GM18870 (cell line): ENCODE data around the gene PTCH2.
A peak's percentile ranks its signal among the peaks of the same experiment; 100 is the strongest.

ENCODE experiments used
- ATAC-seq: cut with Tn5 transposase; IDR thresholded peaks from one replicate; pipeline ENCODE4 v1.9.1; 2021; ENCODE audit warnings: moderate library complexity; ENCODE audit not compliant: unreplicated experiment

Gene PTCH2

DNA sequence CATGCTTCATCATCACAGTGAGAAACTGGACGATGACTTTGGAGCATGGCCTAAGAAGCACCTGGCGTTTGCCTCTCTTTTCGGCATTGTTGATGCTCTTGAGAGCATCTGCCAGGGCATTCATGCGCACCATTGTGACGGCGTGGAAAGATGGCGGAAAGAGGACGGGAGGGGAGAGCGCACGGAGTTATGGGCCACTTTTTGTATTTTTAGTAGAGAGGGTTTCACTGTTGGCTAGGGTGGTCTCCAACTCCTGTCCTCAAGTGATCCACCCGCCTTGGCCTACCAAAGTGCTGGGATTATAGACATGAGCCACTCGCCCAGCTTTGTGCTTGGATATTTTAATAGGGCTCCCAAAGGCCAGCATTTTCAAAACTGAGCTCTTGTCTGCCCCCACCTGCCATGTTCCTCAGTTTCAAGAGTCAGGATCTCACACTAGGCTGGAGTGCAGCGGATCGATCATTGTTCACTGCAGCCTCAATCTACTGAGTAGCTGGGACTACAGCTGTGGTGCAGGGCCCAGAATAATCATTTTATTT is 62.4 kb downstream of the PTCH2 start:
- no peak for ATAC-seq

DNA sequence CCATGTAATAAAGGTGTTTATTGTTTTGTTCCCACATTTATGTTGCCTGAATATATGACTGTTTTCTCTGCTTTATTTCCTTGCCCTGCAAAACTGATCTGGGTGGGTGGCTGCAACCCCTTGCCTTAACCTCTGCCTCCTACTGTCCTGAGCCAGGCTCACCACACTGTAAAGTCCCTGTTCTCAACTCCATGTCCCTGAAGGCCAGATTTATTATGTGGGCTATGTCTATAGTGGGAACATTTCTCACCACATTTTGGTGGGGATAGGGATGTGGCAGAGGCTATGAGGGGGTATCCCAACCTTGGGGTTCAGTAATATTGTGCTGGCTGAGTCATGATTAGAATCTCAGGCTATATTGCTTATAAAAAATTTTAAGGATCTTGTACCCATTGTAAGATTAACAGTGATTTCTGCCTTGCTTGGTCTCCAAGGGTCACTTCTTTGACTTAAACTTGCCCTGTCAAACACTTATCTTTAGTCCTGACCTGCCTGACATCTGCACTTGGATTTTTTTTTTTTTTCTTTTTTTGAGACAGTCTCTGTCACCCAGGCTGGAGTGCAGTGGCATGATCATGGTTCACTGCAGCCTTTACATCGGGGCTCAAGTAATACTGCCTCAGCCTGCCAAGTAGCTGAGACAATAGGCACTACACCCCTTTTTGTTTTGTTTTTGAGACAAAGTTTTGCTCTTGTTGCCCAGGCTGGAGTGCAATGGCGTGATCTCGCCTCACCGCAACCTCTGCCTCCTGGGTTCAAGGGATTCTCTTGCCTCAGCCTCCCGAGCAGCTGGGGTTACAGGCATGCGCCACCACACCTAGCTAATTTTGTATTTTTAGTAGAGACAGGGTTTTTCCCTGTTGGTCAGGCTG is 64.1 kb downstream of the PTCH2 start:
- ATAC-seq = no peak

GRCh38 chr1:44777969-44778635 is 65.0 kb downstream of the PTCH2 start:
- ATAC-seq = no peak

DNA sequence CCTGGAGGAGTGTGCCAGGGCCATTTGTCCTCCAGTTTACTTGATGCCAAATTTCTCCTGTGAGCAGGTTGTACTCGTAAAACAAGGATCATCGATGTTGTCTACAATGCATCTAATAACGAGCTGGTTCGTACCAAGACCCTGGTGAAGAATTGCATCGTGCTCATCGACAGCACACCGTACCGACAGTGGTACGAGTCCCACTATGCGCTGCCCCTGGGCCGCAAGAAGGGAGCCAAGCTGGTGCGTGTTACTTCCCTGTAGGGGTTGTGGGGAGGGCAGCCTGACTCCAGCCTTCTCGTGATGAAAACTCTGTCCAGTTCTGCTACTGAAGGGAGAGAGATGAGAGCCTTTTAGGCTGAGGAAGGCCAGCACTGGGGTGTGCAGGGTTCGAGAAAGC is 65.5 kb downstream of the PTCH2 start:
- no peak for ATAC-seq

DNA sequence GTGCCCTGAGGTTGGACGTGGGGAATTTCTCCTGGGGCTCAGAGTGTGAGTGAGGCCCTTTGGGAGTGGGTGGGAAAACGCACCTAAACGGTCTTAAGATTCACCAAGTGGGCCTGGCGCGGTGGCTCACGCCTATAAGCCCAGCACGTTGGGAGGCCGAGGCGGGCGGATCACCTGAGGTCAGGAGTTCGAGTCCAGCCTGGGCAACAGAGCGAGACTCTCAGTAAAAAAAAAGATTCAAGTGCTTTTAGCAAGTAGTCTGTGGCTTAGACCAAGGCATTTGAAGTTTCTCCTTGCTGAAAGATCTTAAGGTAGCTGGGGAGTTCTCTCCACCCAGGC is 66.4 kb downstream of the PTCH2 start:
- no peak for ATAC-seq

- peak; percentile 20 for ATAC-seq
Measured at GRCh38 chr1:44775930-44776729, 66.9 kb downstream of the PTCH2 start.

GRCh38 chr1:44775078-44775929 is 67.7 kb downstream of the PTCH2 start, which contains the start of gene RPS8:
TSS of gene RPS8 (plus strand) at chr1:44775540. CDS start at chr1:44775597, 57 bp downstream.
- ATAC-seq = peak; percentile 70
